KMS-11 (cell line): ENCODE results near the gene LACRT.
"Not testable (repeated sequence)": the region's sequence is repeated elsewhere in the genome, so short reads cannot be mapped to it uniquely, and the experiment has no call there.

ENCODE experiments used
- H2AFZ ChIP-seq: fragments of 200-600 bp; sonication (generic); 2 replicates; pipeline ENCODE4 v1.6.1; 2016; ENCODE audit warnings: antibody characterized with exemption, mixed run types, low read depth
- H3K27ac ChIP-seq: fragments of 200-600 bp; sonication (generic); 2 replicates; pipeline ENCODE4 v1.6.1; 2016; ENCODE audit warnings: mild to moderate bottlenecking, mixed run types
- H3K27me3 ChIP-seq: fragments of 200-600 bp; sonication (generic); 2 replicates; pipeline ENCODE4 v1.6.1; 2017; ENCODE audit warnings: mild to moderate bottlenecking, low read depth, mixed run types, moderate library complexity; ENCODE audit not compliant: insufficient read depth
- H3K36me3 ChIP-seq: fragments of 200-600 bp; sonication (generic); 2 replicates; pipeline ENCODE4 v1.6.1; 2017; ENCODE audit warnings: mild to moderate bottlenecking, mixed run types; ENCODE audit not compliant: insufficient read depth
- H3K4me1 ChIP-seq: fragments of 200-600 bp; sonication (generic); 2 replicates; pipeline ENCODE4 v1.6.1; 2016; ENCODE audit warnings: mild to moderate bottlenecking, low read depth, mixed run types; ENCODE audit not compliant: poor library complexity, severe bottlenecking
- H3K4me2 ChIP-seq: fragments of 200-600 bp; sonication (generic); 2 replicates; pipeline ENCODE4 v1.7.0; 2016; ENCODE audit warnings: mild to moderate bottlenecking, mixed run types
- H3K4me3 ChIP-seq: fragments of 200-600 bp; sonication (generic); IDR thresholded peaks from 2 replicates; pipeline ENCODE4 v1.6.1; 2017; ENCODE audit warnings: low read depth, low read length, mixed read lengths; ENCODE audit not compliant: insufficient read depth
- H3K79me2 ChIP-seq: fragments of 200-600 bp; sonication (generic); 2 replicates; pipeline ENCODE4 v1.6.1; 2016; ENCODE audit warnings: low read depth, mixed run types; ENCODE audit not compliant: insufficient read depth
- H3K9ac ChIP-seq: fragments of 200-600 bp; sonication (generic); 2 replicates; pipeline ENCODE4 v1.6.1; 2016; ENCODE audit warnings: mild to moderate bottlenecking, mixed run types
- H4K20me1 ChIP-seq: fragments of 200-600 bp; sonication (generic); 2 replicates; pipeline ENCODE4 v1.6.1; 2016; ENCODE audit warnings: mild to moderate bottlenecking, mixed run types; ENCODE audit not compliant: insufficient read depth
- CTCF ChIP-seq: fragments of 200-600 bp; sonication (generic); conservative IDR thresholded peaks from 2 replicates; pipeline ENCODE4 v1.6.1; 2017; ENCODE audit warnings: low read depth, mild to moderate bottlenecking, antibody characterized with exemption, low read length, moderate library complexity, mixed read lengths

The LACRT gene

DNA sequence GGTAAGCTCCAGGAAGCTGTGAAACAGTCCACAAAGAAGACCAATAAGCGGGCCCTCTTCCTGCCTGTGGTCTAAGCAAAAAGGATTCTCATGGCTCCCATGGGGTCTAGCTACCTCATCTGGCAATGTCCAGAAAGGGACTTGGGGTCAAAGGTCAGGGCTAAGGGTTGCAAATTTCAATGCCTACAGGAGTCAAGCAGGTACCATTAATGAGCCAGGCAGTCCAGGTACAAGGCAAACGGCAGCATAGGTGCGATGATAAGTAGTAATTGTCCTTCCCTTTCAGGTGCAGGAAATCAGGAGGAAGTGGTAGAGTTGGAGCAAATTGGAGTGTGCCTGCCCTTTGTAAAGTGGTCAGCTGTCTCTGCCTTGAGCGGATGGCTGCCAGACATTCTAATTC is 6.4 kb upstream of the LACRT start:
- no peak for TF ChIP-seq CTCF
- Histone ChIP-seq H3K79me2 (no peaks in the 10 kb centered on the region), H3K4me2 (no peak overlapping the region), H3K36me3 (no peaks in the 10 kb centered on the region), H3K4me3 (no peak overlapping the region), H2AFZ (no peak overlapping the region), H4K20me1 (no peaks in the 10 kb centered on the region), H3K27me3 (no peaks in the 10 kb centered on the region), H3K4me1 (no peaks in the 10 kb centered on the region), H3K9ac (no peak overlapping the region), H3K27ac (no peak overlapping the region)

GRCh38 chr12:54639112-54639511 is 4.4 kb upstream of the LACRT start:
- H3K9ac ChIP-seq, H3K4me3 ChIP-seq, H4K20me1 ChIP-seq, H3K27me3 ChIP-seq, H3K36me3 ChIP-seq, H3K4me1 ChIP-seq, H3K79me2 ChIP-seq, H3K4me2 ChIP-seq, H3K27ac ChIP-seq, H2AFZ ChIP-seq: not testable (repeated sequence)

- H3K9ac ChIP-seq = no peak overlapping the region
- no peak overlapping the region for H2AFZ ChIP-seq
- TF ChIP-seq CTCF = peak; percentile 53
- H3K27me3 ChIP-seq = no peaks in the 10 kb centered on the region
- no peak overlapping the region for H3K27ac ChIP-seq
- no peaks in the 10 kb centered on the region for H4K20me1 ChIP-seq
- H3K4me2 ChIP-seq = no peak overlapping the region
- H3K4me1 ChIP-seq = no peaks in the 10 kb centered on the region
- no peaks in the 10 kb centered on the region for H3K79me2 ChIP-seq
- no peak overlapping the region for H3K4me3 ChIP-seq
- no peaks in the 10 kb centered on the region for H3K36me3 ChIP-seq
Observed at GRCh38 chr12:54631988-54632728, 2.5 kb downstream of the LACRT start.

DNA sequence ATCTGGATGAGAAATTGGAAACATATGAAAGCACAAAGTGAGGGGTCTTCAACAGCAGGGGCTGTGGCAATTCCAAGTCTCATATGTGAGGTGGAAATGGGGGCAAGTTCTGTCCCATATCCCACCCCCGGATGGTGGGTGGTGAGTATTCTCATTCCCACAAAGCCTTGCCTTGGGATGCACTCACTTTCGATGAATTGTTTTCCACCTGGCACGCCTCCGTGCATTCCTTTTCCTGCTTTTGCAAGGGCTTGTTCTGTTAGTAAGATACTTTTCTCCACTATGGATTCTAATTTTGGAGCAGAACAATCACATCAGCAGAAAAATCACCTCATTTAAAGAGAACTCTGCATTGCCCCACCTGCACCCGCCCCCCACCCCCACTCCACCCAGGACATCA is 3.1 kb downstream of the LACRT start:
- Histone ChIP-seq H3K4me1 (no peaks in the 10 kb centered on the region), H3K27me3 (no peaks in the 10 kb centered on the region), H3K4me3 (no peak overlapping the region), H4K20me1 (no peaks in the 10 kb centered on the region), H3K9ac (no peak overlapping the region), H3K4me2 (no peak overlapping the region), H3K27ac (no peak overlapping the region), H3K36me3 (no peaks in the 10 kb centered on the region), H2AFZ (no peak overlapping the region), H3K79me2 (no peaks in the 10 kb centered on the region)
- TF ChIP-seq CTCF = no peak

- Histone ChIP-seq H3K79me2 (no peaks in the 10 kb centered on the region), H3K27ac (no peak overlapping the region), H4K20me1 (no peaks in the 10 kb centered on the region), H3K36me3 (no peaks in the 10 kb centered on the region), H3K27me3 (no peaks in the 10 kb centered on the region), H3K4me2 (no peak overlapping the region), H3K4me3 (no peak overlapping the region), H3K4me1 (no peaks in the 10 kb centered on the region), H3K9ac (no peak overlapping the region), H2AFZ (no peak overlapping the region)
- TF ChIP-seq CTCF = no peak
Observed at GRCh38 chr12:54629925-54630324, 4.8 kb downstream of the LACRT start.
